HL-60 (cell line): ENCODE measurements around the gene EMX2.

Experiments
- DNase-seq, 2 experiments: peaks; one replicate each; pipeline ENCODE4 v3.0.0-alpha.2; 2010 to 2020; ENCODE audit warnings: low read depth in 1 of 2, low spot score in 1 of 2
- H3K27ac ChIP-seq: fragments of 250-450 bp; sonication (Bioruptor Pico); replicated peaks from 2 replicates; pipeline ENCODE4 v1.5.1; 2020; ENCODE audit warnings: mild to moderate bottlenecking, moderate library complexity
- H3K27me3 ChIP-seq: fragments of 250-450 bp; sonication (Bioruptor Pico); 2 replicates; pipeline ENCODE4 v1.5.1; 2021; ENCODE audit warnings: mild to moderate bottlenecking, moderate library complexity; ENCODE audit not compliant: insufficient read depth, poor library complexity, severe bottlenecking
- H3K4me3 ChIP-seq: replicated peaks from 2 replicates; pipeline ENCODE4 v1.5.1; 2011; ENCODE audit warnings: mild to moderate bottlenecking, control low read depth, low read length; ENCODE audit not compliant: insufficient read depth
- CTCF ChIP-seq: IDR thresholded peaks from one replicate; pipeline ENCODE4 v1.5.1; 2011; ENCODE audit warnings: low read length, control low read depth, inconsistent platforms; ENCODE audit not compliant: insufficient read depth
- GABPA ChIP-seq: IDR thresholded peaks from 2 replicates; pipeline ENCODE4 v1.6.1; 2012; ENCODE audit warnings: low read depth
- POLR2AphosphoS5 ChIP-seq: IDR thresholded peaks from 2 replicates; pipeline ENCODE4 v1.6.1; 2012; ENCODE audit warnings: low read depth
- REST ChIP-seq: IDR thresholded peaks from 2 replicates; pipeline ENCODE4 v1.6.1; 2012; ENCODE audit warnings: low read depth; ENCODE audit not compliant: insufficient replicate concordance
- SPI1 ChIP-seq: IDR thresholded peaks from 2 replicates; pipeline ENCODE4 v1.6.1; 2012; ENCODE audit warnings: low read depth, mild to moderate bottlenecking, borderline replicate concordance

Gene EMX2

GRCh38 chr10:117569610-117570390 lies 27.3 kb downstream of the EMX2 start:
- TF ChIP-seq CTCF (no peak), POLR2AphosphoS5 (no peak), SPI1 (no peak), REST (no peak), GABPA (no peak)
- Histone ChIP-seq H3K27ac (no peak overlapping the region), H3K27me3 (no peaks in the 10 kb centered on the region), H3K4me3 (no peak overlapping the region)
- no peak for DNase-seq

- TF ChIP-seq GABPA (no peak), CTCF (no peak), SPI1 (no peak), REST (no peak), POLR2AphosphoS5 (no peak)
- H3K27ac ChIP-seq = no peak overlapping the region
- no peak overlapping the region for H3K4me3 ChIP-seq
- H3K27me3 ChIP-seq = no peaks in the 10 kb centered on the region
- DNase-seq = no peak
Observed at GRCh38 chr10:117570880-117571279, 28.3 kb downstream of the EMX2 start.

- DNase-seq = no peak
- Histone ChIP-seq H3K27ac (no peak overlapping the region), H3K4me3 (no peak overlapping the region), H3K27me3 (no peaks in the 10 kb centered on the region)
- TF ChIP-seq CTCF (no peak), REST (no peak), GABPA (no peak), SPI1 (no peak), POLR2AphosphoS5 (no peak)
Observed at GRCh38 chr10:117574498-117575146, 32.1 kb downstream of the EMX2 start.
